Ovary (tissue), 3 donors: ENCODE measurements around the gene TNFSF9.

Experiments
- CTCF ChIP-seq, 3 donors: fragments of 450-650 bp in 2 of 3; fragments of 200-600 bp in 1 of 3; IDR thresholded peaks; one replicate each; pipeline versions ENCODE4 v1.5.1 to v1.8.0; 2016 to 2022; ENCODE audit warnings: antibody characterized with exemption in 3 of 3, mild to moderate bottlenecking in 1 of 3
- POLR2A ChIP-seq: fragments of 450-650 bp; IDR thresholded peaks from one replicate; pipeline ENCODE4 v1.6.1; 2017; ENCODE audit warnings: antibody characterized with exemption, mild to moderate bottlenecking, moderate library complexity
- donor health status: DM: no; HTN: no; CAD: no.

GRCh38 chr19:6568010-6568526 lies 37.2 kb downstream of the TNFSF9 start:
- TF ChIP-seq CTCF (IDR thresholded peaks at IDR 0.05), result no peak
- TF ChIP-seq POLR2A, result no peak
